Nephron progenitor cell (in vitro differentiated cells): ENCODE data around the gene ITPR1.

Experiments used
- DNase-seq: peaks from one replicate; pipeline ENCODE4 v3.0.0; 2021
- H3K27ac Mint-ChIP-seq: 2 replicates; pipeline ENCODE4 v1.8.0; 2021; ENCODE audit warnings: mild to moderate bottlenecking, moderate library complexity, mixed read lengths
- H3K27me3 Mint-ChIP-seq: 2 replicates; pipeline ENCODE4 v1.8.0; 2021; ENCODE audit warnings: mild to moderate bottlenecking, low read depth, mixed read lengths; ENCODE audit not compliant: poor library complexity
- H3K36me3 Mint-ChIP-seq: 2 replicates; pipeline ENCODE4 v1.8.0; 2021; ENCODE audit warnings: low read depth, mixed read lengths
- H3K4me1 Mint-ChIP-seq: 2 replicates; pipeline ENCODE4 v1.8.0; 2021; ENCODE audit warnings: mixed read lengths
- H3K4me3 Mint-ChIP-seq: 2 replicates; pipeline ENCODE4 v1.8.0; 2021; ENCODE audit warnings: mild to moderate bottlenecking, moderate library complexity, mixed read lengths
- H3K9me3 Mint-ChIP-seq: 2 replicates; pipeline ENCODE4 v1.8.0; 2021; ENCODE audit warnings: mild to moderate bottlenecking, moderate library complexity, mixed read lengths
- CTCF ChIP-seq: fragments of 200-600 bp; sonication (generic); IDR thresholded peaks from 2 replicates; pipeline ENCODE4 v1.5.0; 2021; ENCODE audit warnings: antibody characterized with exemption

The ITPR1 gene

GRCh38 chr3:4534906-4535305, 41.8 kb downstream of the ITPR1 start:
- Mint-ChIP-seq H3K4me1 (peaks cover 64% of the 10 kb centered on the region), H3K4me3 (no peak overlapping the region), H3K27ac (no peak overlapping the region), H3K36me3 (peaks cover 66% of the 10 kb centered on the region), H3K27me3 (no peaks in the 10 kb centered on the region), H3K9me3 (peaks cover 42% of the 10 kb centered on the region)
- DNase-seq, result no peak
- no peak for TF ChIP-seq CTCF

DNA sequence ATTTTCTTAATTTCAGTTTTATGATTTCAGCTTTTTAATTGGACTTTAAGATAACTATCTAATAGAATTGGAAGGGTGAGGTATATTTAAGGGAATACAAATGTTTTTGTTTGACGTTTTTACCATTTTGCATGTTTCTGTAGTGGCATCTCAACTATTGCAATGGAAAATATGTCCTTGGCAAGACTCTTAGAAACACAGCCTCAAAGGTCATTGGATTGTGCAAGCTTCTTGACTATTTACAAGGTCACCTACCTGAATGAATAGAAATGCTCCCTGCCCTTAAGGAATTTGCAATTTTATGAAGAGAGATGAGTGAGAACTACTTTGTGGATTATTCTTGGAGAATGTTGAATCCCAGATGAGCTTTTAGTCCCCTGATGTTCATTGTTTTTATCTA, 43.1 kb downstream of the ITPR1 start:
- H3K9me3 Mint-ChIP-seq, result peaks cover 52% of the 10 kb centered on the region
- no peak for DNase-seq
- H3K36me3 Mint-ChIP-seq, result peaks cover 68% of the 10 kb centered on the region
- no peaks in the 10 kb centered on the region for H3K27me3 Mint-ChIP-seq
- no peak for TF ChIP-seq CTCF
- peak overlapping the region; percentile 33 for H3K27ac Mint-ChIP-seq
- peaks cover 51% of the 10 kb centered on the region for H3K4me1 Mint-ChIP-seq
- no peak overlapping the region for H3K4me3 Mint-ChIP-seq

DNA sequence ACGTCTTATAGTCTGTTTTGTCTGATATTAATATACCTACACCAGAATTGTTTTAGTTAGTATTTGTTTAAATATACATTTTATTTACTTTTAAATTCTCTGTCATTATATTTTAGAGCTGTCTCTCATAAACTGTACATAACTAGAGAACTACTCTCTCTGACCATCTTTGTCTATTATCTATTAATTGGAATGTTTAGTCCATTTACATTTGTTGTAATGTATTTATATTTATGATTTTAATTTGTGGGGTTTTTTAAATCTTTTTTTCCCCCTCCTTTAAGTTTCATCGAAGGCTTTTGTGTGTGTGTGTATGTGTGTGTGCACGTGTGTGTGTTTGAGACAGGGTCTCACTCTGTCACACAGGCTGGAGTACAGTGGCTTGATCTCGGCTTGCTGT, 47.1 kb downstream of the ITPR1 start:
- no peak for TF ChIP-seq CTCF
- no peak for DNase-seq

GRCh38 chr3:4543110-4543509, 50.0 kb downstream of the ITPR1 start:
- no peak for TF ChIP-seq CTCF
- H3K27me3 Mint-ChIP-seq, result peaks cover 4% of the 10 kb centered on the region
- H3K9me3 Mint-ChIP-seq, result peaks cover 39% of the 10 kb centered on the region
- peaks cover 59% of the 10 kb centered on the region for H3K36me3 Mint-ChIP-seq
- H3K4me1 Mint-ChIP-seq, result peaks cover 42% of the 10 kb centered on the region
- H3K4me3 Mint-ChIP-seq, result no peak overlapping the region
- peak overlapping the region; percentile 5 for H3K27ac Mint-ChIP-seq
- no peak for DNase-seq

More for the DNA sequence above, 47.1 kb downstream of the ITPR1 start:
- Mint-ChIP-seq H3K36me3 (peaks cover 86% of the 10 kb centered on the region), H3K4me1 (peaks cover 28% of the 10 kb centered on the region), H3K27me3 (peaks cover 4% of the 10 kb centered on the region), H3K27ac (no peak overlapping the region), H3K9me3 (peaks cover 65% of the 10 kb centered on the region), H3K4me3 (no peak overlapping the region)

DNA sequence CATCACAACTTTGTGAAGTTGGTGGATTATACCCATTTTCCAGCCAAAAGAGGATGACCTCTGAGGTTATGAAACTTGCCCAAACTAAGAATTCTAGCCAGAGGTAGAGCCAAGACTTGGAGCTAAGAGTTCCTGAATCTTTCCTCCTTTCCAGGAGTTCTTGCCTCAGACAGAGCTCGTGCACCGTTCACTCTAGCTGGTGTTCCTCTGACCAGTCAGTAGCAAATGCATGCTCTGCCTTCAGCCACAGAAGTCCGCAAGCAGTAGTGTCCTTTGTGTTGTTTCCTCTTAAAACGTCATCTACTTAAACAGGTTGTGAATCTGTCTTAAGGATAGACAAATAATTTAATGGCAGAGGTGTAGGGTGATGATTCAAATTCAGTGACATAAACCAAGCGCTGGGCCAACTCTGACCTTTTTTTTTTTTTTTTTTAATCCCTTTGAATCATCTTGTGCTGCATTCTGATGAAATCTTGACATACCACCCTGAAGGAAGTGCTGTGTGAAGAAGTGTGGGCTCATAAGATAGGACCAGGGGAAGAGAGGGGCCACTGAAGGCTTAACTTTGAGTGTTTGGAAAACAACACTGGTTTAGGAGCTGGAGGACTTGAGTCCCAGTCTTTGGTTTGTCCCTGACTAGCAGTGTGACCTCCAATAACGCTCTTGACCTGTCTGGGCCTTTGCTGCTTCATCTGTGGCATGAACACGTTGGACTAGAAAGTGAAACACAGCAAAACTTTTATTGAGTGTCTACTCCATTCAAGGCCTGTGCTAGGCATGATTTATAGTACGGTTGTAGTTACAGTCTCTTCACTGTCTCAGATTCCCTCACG, 53.4 kb downstream of the ITPR1 start:
- Mint-ChIP-seq H3K9me3 (peaks cover 10% of the 10 kb centered on the region), H3K4me3 (peak overlapping the region; percentile 6), H3K36me3 (peaks cover 44% of the 10 kb centered on the region), H3K27me3 (peaks cover 1% of the 10 kb centered on the region), H3K4me1 (peaks cover 77% of the 10 kb centered on the region), H3K27ac (peak overlapping the region; percentile 97)
- DNase-seq, result no peak
- no peak for TF ChIP-seq CTCF

DNA sequence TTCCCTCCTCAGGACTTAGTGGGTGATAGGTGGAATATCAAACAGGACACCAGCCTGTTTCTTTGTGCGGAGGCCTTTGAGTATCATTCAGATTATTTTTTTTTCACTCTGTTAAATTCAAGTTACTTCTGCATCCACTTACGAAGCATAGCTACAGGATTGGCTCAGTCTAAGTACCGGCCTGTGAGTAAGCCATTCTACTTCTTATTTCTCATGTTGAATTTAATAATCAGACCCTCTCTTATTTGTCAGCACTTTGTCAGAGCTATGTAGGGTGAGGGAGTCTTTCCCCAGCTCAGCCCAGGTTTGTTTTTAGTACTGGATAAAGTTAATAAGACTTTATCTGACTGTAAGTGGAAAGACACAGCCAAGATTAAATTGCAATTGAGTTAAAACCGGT, 54.7 kb downstream of the ITPR1 start:
- no peak for TF ChIP-seq CTCF
- Mint-ChIP-seq H3K9me3 (peaks cover under 1% of the 10 kb centered on the region), H3K27me3 (no peaks in the 10 kb centered on the region), H3K4me3 (no peak overlapping the region), H3K4me1 (peaks cover 87% of the 10 kb centered on the region), H3K36me3 (peaks cover 41% of the 10 kb centered on the region), H3K27ac (peak overlapping the region; percentile 97)
- no peak for DNase-seq
